Osteoblast (primary cell): Measurements from ENCODE around the gene ARFGAP2. TPM values are rescaled to one million over a fixed set of nuclear protein-coding genes. Genes with fewer than 3 reads are reported as not detected.
"Not testable (repeated sequence)": the region's sequence is repeated elsewhere in the genome, so short reads cannot be mapped to it uniquely, and the experiment has no call there.

Source experiments
- DNase-seq: peaks from one replicate; pipeline ENCODE4 v3.0.0; 2011; ENCODE audit warnings: low spot score, mixed read lengths; ENCODE audit not compliant: insufficient read length; ENCODE audit errors: missing footprints
- H2AFZ ChIP-seq: 2 replicates; pipeline ENCODE4 v1.6.0; 2011; ENCODE audit warnings: mild to moderate bottlenecking, low read length
- H3K27ac ChIP-seq: 2 replicates; pipeline ENCODE4 v1.5.1; 2011; ENCODE audit warnings: mild to moderate bottlenecking, low read depth, low read length, moderate library complexity
- H3K27me3 ChIP-seq: 2 replicates; pipeline ENCODE4 v1.6.0; 2012; ENCODE audit warnings: mild to moderate bottlenecking, control low read depth, inconsistent platforms, low read length, moderate library complexity; ENCODE audit not compliant: insufficient read depth
- H3K36me3 ChIP-seq: 2 replicates; pipeline ENCODE4 v1.5.1; 2011; ENCODE audit warnings: mild to moderate bottlenecking, low read length, control low read depth, moderate library complexity; ENCODE audit not compliant: insufficient read depth
- H3K4me1 ChIP-seq: 2 replicates; pipeline ENCODE4 v1.5.1; 2011; ENCODE audit warnings: mild to moderate bottlenecking, low read length, control low read depth, moderate library complexity; ENCODE audit not compliant: insufficient read depth
- H3K4me2 ChIP-seq: 2 replicates; pipeline ENCODE4 v1.6.0; 2011; ENCODE audit warnings: mild to moderate bottlenecking, low read length; ENCODE audit not compliant: insufficient read depth
- H3K4me3 ChIP-seq: fragments of 200-600 bp; sonication (generic); 3 replicates; pipeline ENCODE4 v1.5.1; 2012; ENCODE audit warnings: mild to moderate bottlenecking, low read length, inconsistent platforms; ENCODE audit not compliant: insufficient read depth
- H3K79me2 ChIP-seq: 2 replicates; pipeline ENCODE4 v1.6.0; 2012; ENCODE audit warnings: mild to moderate bottlenecking, low read length, control low read depth, inconsistent platforms; ENCODE audit not compliant: insufficient read depth
- H3K9me3 ChIP-seq: 2 replicates; pipeline ENCODE4 v1.5.1; 2011; ENCODE audit warnings: low read depth, low read length, control low read depth
- H4K20me1 ChIP-seq: 2 replicates; pipeline ENCODE4 v1.6.0; 2012; ENCODE audit warnings: mild to moderate bottlenecking, low read length, control low read depth; ENCODE audit not compliant: insufficient read depth
- CTCF ChIP-seq: IDR thresholded peaks from 2 replicates; pipeline ENCODE4 v1.5.1; 2011; ENCODE audit warnings: mild to moderate bottlenecking, low read depth, low read length, moderate library complexity; ENCODE audit errors: extremely low read depth
- total RNA-seq: library from RNA; depleted of rRNA; stranded (reverse); fragments of >200 nt; gene quantifications from 2 replicates; pipeline ENCODE4 v1.2.3, GENCODE V29; 2012

ARFGAP2 gene
- total RNA-seq, 1 donor = 139 TPM

DNA sequence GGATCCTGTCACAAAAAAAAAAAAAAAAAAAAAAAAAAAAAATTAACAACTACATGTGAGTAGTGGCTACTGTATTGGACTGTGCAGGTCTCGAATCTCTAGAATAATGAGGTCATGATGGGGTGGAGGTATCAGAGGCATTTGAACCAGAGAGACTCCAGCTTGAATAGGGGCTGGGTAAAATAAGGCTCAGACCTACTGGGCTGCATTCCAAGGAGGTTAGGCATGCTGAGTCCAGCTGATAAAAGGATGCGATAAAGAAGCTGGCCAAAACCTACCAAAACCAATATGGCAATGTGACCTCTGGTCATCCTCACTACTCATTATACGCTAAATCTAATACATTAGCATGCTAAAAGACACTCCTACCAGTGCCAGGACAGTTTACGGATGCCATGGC, 15.4 kb upstream of the ARFGAP2 start:
- Histone ChIP-seq H4K20me1 (no peaks in the 10 kb centered on the region), H3K36me3 (no peaks in the 10 kb centered on the region), H3K4me3 (no peak overlapping the region), H3K4me2 (no peak overlapping the region), H3K9me3 (no peaks in the 10 kb centered on the region), H3K27me3 (no peaks in the 10 kb centered on the region), H2AFZ (no peak overlapping the region), H3K79me2 (no peaks in the 10 kb centered on the region), H3K4me1 (peaks cover 19% of the 10 kb centered on the region), H3K27ac (no peak overlapping the region)
- TF ChIP-seq CTCF = no peak
- DNase-seq = no peak

- H3K9me3 ChIP-seq, H3K4me3 ChIP-seq, H2AFZ ChIP-seq, H3K36me3 ChIP-seq, H3K4me2 ChIP-seq, H4K20me1 ChIP-seq, H3K27ac ChIP-seq, H3K27me3 ChIP-seq, DNase-seq, H3K79me2 ChIP-seq: not testable (repeated sequence)
- peaks cover 27% of the 10 kb centered on the region for H3K4me1 ChIP-seq
Measured at GRCh38 chr11:47191137-47191536, 14.5 kb upstream of the ARFGAP2 start.

DNA sequence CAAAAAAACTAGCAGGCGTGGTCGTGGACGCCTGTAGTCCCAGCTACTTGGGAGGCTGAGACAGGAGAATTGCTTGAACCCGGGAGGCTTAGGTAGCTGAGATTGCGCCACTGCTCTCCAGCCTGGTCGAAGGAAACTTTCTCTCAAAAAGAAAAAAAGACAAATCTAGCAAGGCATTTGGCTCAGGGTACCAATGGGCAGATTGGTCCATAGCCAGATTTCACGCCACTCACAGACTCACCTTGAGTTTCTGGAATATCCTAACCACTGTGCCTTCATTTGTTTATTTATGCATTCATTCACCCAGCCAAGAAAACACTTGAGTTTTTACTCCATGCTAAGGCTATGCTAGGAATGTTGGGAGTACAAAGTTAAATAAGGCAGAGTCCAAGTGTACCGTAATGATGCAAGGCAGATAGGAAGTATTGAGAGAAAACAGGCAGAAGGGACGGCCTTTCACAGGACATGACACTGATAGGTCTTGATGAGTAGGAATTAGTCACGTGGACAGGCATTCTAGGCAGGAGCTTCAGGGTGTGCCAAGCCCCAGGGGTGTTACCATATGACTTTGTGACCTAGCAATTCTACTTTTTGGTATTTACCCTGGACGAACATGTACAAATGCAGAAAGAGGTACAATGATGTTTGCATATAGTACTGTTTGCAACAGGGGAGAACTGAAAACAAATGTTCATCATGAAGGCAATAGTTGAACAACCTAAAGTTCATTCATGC, 12.6 kb upstream of the ARFGAP2 start:
- Histone ChIP-seq H3K4me3 (no peak overlapping the region), H4K20me1 (no peaks in the 10 kb centered on the region), H3K27ac (peak overlapping the region; percentile 30), H3K9me3 (no peaks in the 10 kb centered on the region), H3K4me1 (peaks cover 31% of the 10 kb centered on the region), H3K4me2 (peak overlapping the region; percentile 41), H3K79me2 (no peaks in the 10 kb centered on the region), H3K27me3 (no peaks in the 10 kb centered on the region), H3K36me3 (no peaks in the 10 kb centered on the region), H2AFZ (no peak overlapping the region)
- no peak for TF ChIP-seq CTCF
- peak; percentile 92 for DNase-seq

DNA sequence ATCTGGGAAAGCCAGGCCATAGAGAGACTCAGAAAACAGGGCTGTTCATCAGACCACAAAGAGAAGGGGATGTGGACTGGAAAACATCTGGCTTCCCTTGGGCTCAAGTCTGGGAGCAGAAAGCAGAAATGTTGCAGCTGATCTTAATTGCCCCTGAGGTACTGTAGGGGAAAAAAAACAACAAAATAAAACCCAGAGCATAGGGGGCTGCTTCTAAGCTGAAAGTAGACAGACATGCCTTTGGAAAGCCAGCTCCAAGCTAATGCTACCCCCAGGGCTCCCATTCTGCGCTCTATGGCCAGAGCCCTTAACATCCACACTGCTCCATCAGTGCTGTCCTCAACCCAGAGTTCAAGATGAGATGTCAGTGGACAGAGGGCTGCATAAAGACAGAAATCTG, 11.6 kb upstream of the ARFGAP2 start:
- no peak overlapping the region for H2AFZ ChIP-seq
- H3K9me3 ChIP-seq = no peaks in the 10 kb centered on the region
- H4K20me1 ChIP-seq = no peaks in the 10 kb centered on the region
- peaks cover 2% of the 10 kb centered on the region for H3K79me2 ChIP-seq
- H3K4me2 ChIP-seq = no peak overlapping the region
- H3K27ac ChIP-seq = peak overlapping the region; percentile 3
- peak; percentile 68 for DNase-seq
- no peaks in the 10 kb centered on the region for H3K27me3 ChIP-seq
- no peak overlapping the region for H3K4me3 ChIP-seq
- no peak for TF ChIP-seq CTCF
- H3K4me1 ChIP-seq = peaks cover 31% of the 10 kb centered on the region
- no peaks in the 10 kb centered on the region for H3K36me3 ChIP-seq
